Naive thymus-derived CD8-positive, alpha-beta T cell (primary cell): ENCODE measurements around the gene SPINK6. TPM values are rescaled to one million over a fixed set of nuclear protein-coding genes. Genes with fewer than 3 reads are reported as not detected.

ENCODE experiments used
- ATAC-seq, 2 donors: fragments of 150-1000 bp; cut with Tn5 transposase in 1 of 2; sonication (Bioruptor Pico), chemical (Tn5 transposase) in 1 of 2; 1 replicate in 1 of 2; 2 replicates in 1 of 2; pipeline ENCODE4 v1.10.0; 2021; ENCODE audit warnings: mild to moderate bottlenecking in 2 of 2, moderate library complexity in 2 of 2
- POLR2A ChIA-PET: fragments of 350-600 bp; sonication (Branson Sonifier 250); formaldehyde crosslinking; loops from one replicate; lab custom pipeline; 2021; ENCODE audit warnings: antibody characterized with exemption; lab: Charles Lee
- DNase-seq, 10 donors: peaks; one replicate each; pipeline versions ENCODE4 v3.0.0 to v3.0.0-alpha.2; 2020 to 2022
- H3K27ac Mint-ChIP-seq, 10 donors: one replicate each; pipeline ENCODE4 v1.8.0; 2020 to 2022; ENCODE audit warnings: mild to moderate bottlenecking in 10 of 10, mixed read lengths in 10 of 10, moderate library complexity in 4 of 10, inconsistent platforms in 1 of 10
- H3K27me3 Mint-ChIP-seq, 5 donors: one replicate each; pipeline ENCODE4 v1.8.0; 2021 to 2022; ENCODE audit warnings: mixed read lengths in 5 of 5
- H3K36me3 Mint-ChIP-seq, 3 donors: one replicate each; pipeline ENCODE4 v1.8.0; 2020 to 2022; ENCODE audit warnings: mixed read lengths in 3 of 3, mild to moderate bottlenecking in 2 of 3, inconsistent platforms in 1 of 3
- H3K4me1 Mint-ChIP-seq, 4 donors: one replicate each; pipeline ENCODE4 v1.8.0; 2021 to 2022; ENCODE audit warnings: mixed read lengths in 4 of 4
- H3K4me3 Mint-ChIP-seq, 10 donors: one replicate each; pipeline ENCODE4 v1.8.0; 2020 to 2022; ENCODE audit warnings: mild to moderate bottlenecking in 10 of 10, mixed read lengths in 10 of 10, moderate library complexity in 6 of 10, inconsistent platforms in 1 of 10
- H3K9me3 Mint-ChIP-seq, 9 donors: one replicate each; pipeline ENCODE4 v1.8.0; 2020 to 2022; ENCODE audit warnings: mixed read lengths in 9 of 9, mild to moderate bottlenecking in 3 of 9, inconsistent platforms in 1 of 9, moderate library complexity in 1 of 9
- polyA plus RNA-seq, 3 donors: library from polyadenylated mRNA; unstranded; fragments of 300-500 nt; fragmentation: Illumina TruSeq; gene quantifications; one replicate each; pipeline ENCODE4 v1.2.3, GENCODE V29; 2021
- total RNA-seq, 8 experiments: library from RNA in 2 of 8; stranded (reverse) in 2 of 8; gene quantifications; one replicate each; pipeline ENCODE4 v1.2.3 and lab custom pipeline; 2021 to 2026

SPINK6 gene
- total and polyA plus RNA-seq, 5 experiments from 2014 or later = not detected

DNA sequence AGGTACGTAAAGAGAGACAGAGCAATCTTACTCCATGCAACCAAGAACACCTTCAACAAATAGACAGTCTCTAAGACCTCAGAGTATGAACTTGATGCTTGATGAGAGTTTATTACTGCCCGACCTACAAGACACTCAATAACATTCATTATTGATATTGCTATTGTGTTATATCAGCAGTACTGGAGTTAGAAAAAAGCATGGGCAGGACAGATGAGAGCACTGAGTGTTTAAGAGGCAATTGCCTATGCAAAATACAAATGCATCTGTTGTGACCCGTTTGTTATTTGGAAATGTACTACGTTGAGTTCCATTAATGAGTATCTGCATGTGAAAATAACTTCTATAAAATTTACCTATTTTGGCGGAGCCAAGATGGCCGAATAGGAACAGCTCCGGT is 27.4 kb downstream of the SPINK6 start:
- ATAC-seq (no peak), DNase-seq (no peak)
- Mint-ChIP-seq H3K4me1 (no peaks in the 10 kb centered on the region), H3K4me3 (no peak overlapping the region), H3K9me3 (peaks cover 0 to 12% (median 2%) of the 10 kb centered on the region in 9 donors), H3K27me3 (peaks cover 4 to 23% (median 12%) of the 10 kb centered on the region in 5 donors), H3K27ac (no peak overlapping the region), H3K36me3 (no peaks in the 10 kb centered on the region)
- POLR2A ChIA-PET = no interaction called here

DNA sequence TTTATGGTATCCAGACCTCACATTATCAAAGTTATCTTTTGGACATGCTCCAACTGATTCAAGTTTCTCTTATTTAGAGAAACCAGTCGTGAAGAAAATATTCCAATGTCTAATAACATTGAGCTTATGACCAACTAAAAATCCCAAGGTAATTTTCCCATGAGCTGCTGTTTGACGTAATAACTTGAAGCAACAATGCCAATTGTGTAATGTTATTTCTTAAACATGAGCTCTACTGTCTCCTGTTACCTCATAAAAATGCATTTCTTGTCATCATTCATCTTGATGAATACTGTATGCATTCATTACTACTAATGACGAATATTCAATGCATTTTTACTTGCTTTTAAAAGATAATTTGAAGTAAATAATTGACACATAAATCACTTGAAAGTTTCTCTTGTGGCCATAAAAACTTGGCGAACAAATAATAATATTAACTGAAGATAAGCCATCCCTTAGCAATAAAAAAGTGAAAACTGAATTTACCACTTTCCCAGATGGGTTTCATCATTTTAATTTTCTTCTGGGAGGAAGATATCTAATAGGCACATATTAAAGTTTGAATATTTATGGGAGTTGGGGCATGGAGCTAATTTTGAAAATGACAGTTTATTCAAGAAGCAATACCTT is 35.1 kb downstream of the SPINK6 start:
- H3K27ac Mint-ChIP-seq = no peak overlapping the region
- ATAC-seq (no peak), DNase-seq (no peak)
- H3K27me3 Mint-ChIP-seq = peaks cover 0 to 6% (median 4%) of the 10 kb centered on the region in 5 donors
- H3K9me3 Mint-ChIP-seq = peaks cover 0 to 6% (median 0%) of the 10 kb centered on the region in 9 donors
- no peak overlapping the region for H3K4me3 Mint-ChIP-seq
- H3K4me1 Mint-ChIP-seq = no peaks in the 10 kb centered on the region
- no peaks in the 10 kb centered on the region for H3K36me3 Mint-ChIP-seq
- POLR2A ChIA-PET = no interaction called here

DNA sequence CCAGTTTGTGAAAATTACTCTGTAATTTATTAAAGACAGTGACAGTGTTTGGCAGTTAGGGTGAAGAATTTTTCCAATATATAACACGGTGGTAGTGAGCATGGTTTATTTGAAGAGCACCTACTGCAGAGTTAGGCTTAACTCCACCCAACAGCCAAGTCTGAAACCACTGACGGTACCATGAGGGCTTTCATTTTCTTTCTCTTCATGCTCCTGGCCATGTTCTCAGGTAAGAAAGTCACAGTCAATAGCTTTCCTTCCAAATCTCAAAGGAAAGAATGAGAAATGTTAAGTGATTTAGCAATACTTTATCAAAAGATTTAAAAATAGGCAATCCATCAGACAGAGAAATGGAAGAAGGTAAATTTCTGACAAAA is 35.6 kb downstream of the SPINK6 start, which contains the start of gene MARCOL:
Gene MARCOL, plus strand, starts transcription at position 108 of the 377 bp plus-strand sequence. Its CDS starts 73 bp downstream, at position 181.
- no peak for DNase-seq
- no peak within 1 kb of the TSS for H3K4me3 Mint-ChIP-seq
- H3K27ac Mint-ChIP-seq = no peak within 1 kb of the TSS
- no peak for ATAC-seq
- H3K36me3 Mint-ChIP-seq = no peaks in the 10 kb centered on the region
- peaks cover 0 to 6% (median 0%) of the 10 kb centered on the region in 9 donors for H3K9me3 Mint-ChIP-seq
- peaks cover 0 to 6% (median 4%) of the 10 kb centered on the region in 5 donors for H3K27me3 Mint-ChIP-seq
- POLR2A ChIA-PET = no interaction called here
- H3K4me1 Mint-ChIP-seq = no peaks in the 10 kb centered on the region

DNA sequence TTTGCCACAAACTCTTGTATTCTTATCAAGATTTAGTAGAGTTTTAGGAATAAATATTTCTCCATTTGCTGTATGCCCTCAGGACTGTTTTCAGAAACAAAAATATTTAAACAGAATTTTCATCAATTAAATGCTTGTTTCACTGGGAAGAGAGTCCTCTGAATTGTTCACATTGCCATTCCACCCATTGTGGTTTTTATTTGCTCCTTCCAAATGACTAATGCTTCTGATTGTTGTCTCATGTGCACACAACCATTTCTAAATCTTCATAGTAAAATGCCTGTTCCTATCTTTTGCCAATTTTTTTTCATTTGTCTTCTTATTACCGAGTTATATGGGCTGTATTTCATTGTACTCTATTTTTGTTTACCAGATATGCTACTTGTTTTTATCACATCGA is 46.1 kb downstream of the SPINK6 start:
- H3K36me3 Mint-ChIP-seq = no peaks in the 10 kb centered on the region
- H3K4me3 Mint-ChIP-seq = no peak overlapping the region
- POLR2A ChIA-PET = no interaction called here
- H3K9me3 Mint-ChIP-seq = peaks cover 0 to 25% (median 9%) of the 10 kb centered on the region in 9 donors
- ATAC-seq (no peak), DNase-seq (no peak)
- no peaks in the 10 kb centered on the region for H3K4me1 Mint-ChIP-seq
- H3K27ac Mint-ChIP-seq = no peak overlapping the region
- peaks cover 0 to 5% (median 0%) of the 10 kb centered on the region in 5 donors for H3K27me3 Mint-ChIP-seq

DNA sequence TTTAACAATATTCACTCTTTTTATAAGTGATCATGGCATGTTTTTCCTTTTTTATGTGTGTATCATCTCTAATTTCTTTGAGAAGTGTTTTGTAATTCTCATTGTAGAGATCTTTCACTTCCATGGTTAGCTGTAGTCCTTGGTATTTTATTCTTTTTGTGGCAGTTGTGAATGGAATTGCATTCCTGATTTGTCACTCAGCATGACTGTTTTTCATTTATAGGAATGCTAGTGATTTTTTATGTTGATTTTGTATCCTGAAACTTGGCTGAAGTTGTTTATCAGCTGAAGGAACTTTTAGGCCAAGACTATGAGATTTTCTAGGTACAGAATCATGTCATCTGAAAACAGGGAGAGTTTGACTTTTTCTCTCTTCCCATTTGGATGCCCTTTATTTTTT is 52.6 kb downstream of the SPINK6 start:
- H3K4me3 Mint-ChIP-seq = no peak overlapping the region
- DNase-seq = no peak
- H3K27ac Mint-ChIP-seq = no peak overlapping the region
- H3K9me3 Mint-ChIP-seq = peaks cover 11 to 66% (median 36%) of the 10 kb centered on the region in 9 donors
- no peaks in the 10 kb centered on the region for H3K4me1 Mint-ChIP-seq
- H3K27me3 Mint-ChIP-seq = peaks cover 0 to 5% (median 0%) of the 10 kb centered on the region in 5 donors
- H3K36me3 Mint-ChIP-seq = peaks cover 0 to 31% (median 2%) of the 10 kb centered on the region in 3 donors
- POLR2A ChIA-PET = no interaction called here
- no peak for ATAC-seq

DNA sequence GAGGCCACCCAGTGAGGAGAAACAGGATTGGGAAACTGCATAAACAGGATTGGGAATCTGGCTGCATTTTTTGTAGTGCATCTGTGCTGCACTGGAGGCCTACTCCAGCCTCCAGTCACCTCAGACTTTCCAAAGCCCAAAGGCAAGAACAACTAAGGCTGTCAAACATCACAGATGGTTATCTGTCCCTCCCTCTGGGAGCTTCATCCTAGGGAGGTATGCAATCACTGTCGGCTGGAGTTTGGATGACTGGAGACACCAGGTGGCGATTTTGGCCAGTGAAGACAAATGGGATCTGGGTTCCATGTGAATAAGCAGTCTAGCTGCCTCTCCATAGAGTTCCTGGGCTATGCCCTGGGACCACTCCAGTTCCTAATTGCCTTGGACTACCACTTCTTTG is 56.4 kb downstream of the SPINK6 start:
- DNase-seq = no peak
- POLR2A ChIA-PET = no interaction called here
- no peaks in the 10 kb centered on the region for H3K4me1 Mint-ChIP-seq
- no peak overlapping the region for H3K4me3 Mint-ChIP-seq
- H3K27ac Mint-ChIP-seq = no peak overlapping the region
- ATAC-seq = no peak
- peaks cover 0 to 6% (median 1%) of the 10 kb centered on the region in 5 donors for H3K27me3 Mint-ChIP-seq
- H3K9me3 Mint-ChIP-seq = peaks cover 11 to 53% (median 38%) of the 10 kb centered on the region in 9 donors
- peaks cover 0 to 42% (median 2%) of the 10 kb centered on the region in 3 donors for H3K36me3 Mint-ChIP-seq

DNA sequence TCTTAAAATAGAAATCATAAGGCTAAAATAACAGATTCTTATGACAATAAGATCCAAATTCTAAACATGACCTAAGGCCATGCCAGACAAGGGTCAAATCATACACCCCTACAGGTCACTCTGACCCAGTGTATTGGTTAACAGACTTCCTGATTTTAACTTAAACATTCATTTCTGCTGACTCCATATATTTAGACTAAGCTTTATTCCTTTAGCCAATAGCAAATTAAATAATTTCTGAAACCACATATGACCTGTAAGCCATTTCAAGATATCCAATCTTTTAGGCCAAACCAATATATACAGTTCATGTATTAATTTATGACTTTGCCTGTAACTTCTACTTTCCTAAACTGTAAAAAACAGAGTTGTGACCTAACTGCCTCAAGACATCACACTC is 58.4 kb downstream of the SPINK6 start:
- H3K27me3 Mint-ChIP-seq = peaks cover 1 to 7% (median 3%) of the 10 kb centered on the region in 5 donors
- H3K9me3 Mint-ChIP-seq = peaks cover 9 to 48% (median 27%) of the 10 kb centered on the region in 9 donors
- peaks cover 0 to 37% (median 2%) of the 10 kb centered on the region in 3 donors for H3K36me3 Mint-ChIP-seq
- ATAC-seq (no peak), DNase-seq (no peak)
- H3K27ac Mint-ChIP-seq = no peak overlapping the region
- no peak overlapping the region for H3K4me3 Mint-ChIP-seq
- POLR2A ChIA-PET = no interaction called here
- H3K4me1 Mint-ChIP-seq = no peaks in the 10 kb centered on the region

Other genes with a start within 250 kb of the SPINK6 start
- gene SPINK5, start 139.1 kb upstream of the SPINK6 start, total RNA-seq = not detected
- gene SPINK5, start 139.1 kb upstream of the SPINK6 start, polyA plus RNA-seq = not detected
- not detected for gene SPINK14, start 34.5 kb upstream of the SPINK6 start, total RNA-seq
- not detected for gene SPINK14, start 34.5 kb upstream of the SPINK6 start, polyA plus RNA-seq
- not detected for gene MARCOL, start 35.5 kb downstream of the SPINK6 start, total RNA-seq
- gene MARCOL, start 35.5 kb downstream of the SPINK6 start, polyA plus RNA-seq = not detected
- not detected for gene SPINK13, start 65.8 kb downstream of the SPINK6 start, total RNA-seq
- not detected for gene SPINK13, start 65.8 kb downstream of the SPINK6 start, polyA plus RNA-seq
- gene SPINK7, start 109.4 kb downstream of the SPINK6 start, total RNA-seq = not detected
- gene SPINK7, start 109.4 kb downstream of the SPINK6 start, polyA plus RNA-seq = not detected
- gene SPINK9, start 132.5 kb downstream of the SPINK6 start, total RNA-seq = not detected
- gene SPINK9, start 132.5 kb downstream of the SPINK6 start, polyA plus RNA-seq = not detected
- 10 to 100 TPM; 96.7 to 97.0 TPM for gene FBXO38, start 180.9 kb downstream of the SPINK6 start, total RNA-seq
- gene FBXO38, start 180.9 kb downstream of the SPINK6 start, polyA plus RNA-seq = 10 to 100 TPM; 15.5 to 17.6 (median 16.0) TPM